Heart right ventricle (tissue), 16 donors: ENCODE results near the gene FAF1. TPM values are rescaled to one million over a fixed set of nuclear protein-coding genes. Genes with fewer than 3 reads are reported as not detected.
A peak's percentile ranks its signal among the peaks of the same experiment; 100 is the strongest.
"Not testable (repeated sequence)": the region's sequence is repeated elsewhere in the genome, so short reads cannot be mapped to it uniquely, and the experiment has no call there.

Experiments
- ATAC-seq, 8 donors: fragments of 200-7000 bp; cut with Tn5 transposase; one replicate each; pipeline ENCODE4 v1.9.1; 2020; ENCODE audit warnings: mild to moderate bottlenecking in 8 of 8, moderate library complexity in 8 of 8, moderate number of reproducible peaks in 1 of 8
- DNase-seq, 2 donors: peaks; one replicate each; pipeline ENCODE4 v3.0.0-alpha.2; 2020
- H3K27ac ChIP-seq, 10 donors: fragments of 200-600 bp; sonication (generic) in 2 of 10; one replicate each; pipeline versions ENCODE4 v1.5.0 to v1.8.0; 2020 to 2022; ENCODE audit warnings: mild to moderate bottlenecking in 3 of 10
- H3K27me3 ChIP-seq, 7 donors: fragments of 200-600 bp; one replicate each; pipeline ENCODE4 v1.8.0; 2021 to 2022; ENCODE audit warnings: mild to moderate bottlenecking in 2 of 7
- H3K36me3 ChIP-seq, 9 donors: fragments of 200-600 bp; sonication (generic) in 1 of 9; one replicate each; pipeline versions ENCODE4 v1.5.0 to v1.8.0; 2020 to 2022; ENCODE audit warnings: mild to moderate bottlenecking in 2 of 9
- H3K4me1 ChIP-seq, 9 donors: fragments of 200-600 bp; sonication (generic) in 1 of 9; one replicate each; pipeline versions ENCODE4 v1.5.0 to v1.8.0; 2020 to 2022; ENCODE audit warnings: mild to moderate bottlenecking in 4 of 9
- H3K4me3 ChIP-seq, 10 donors: fragments of 200-600 bp; sonication (generic) in 2 of 10; one replicate each; pipeline versions ENCODE4 v1.5.0 to v1.8.0; 2020 to 2022; ENCODE audit warnings: mild to moderate bottlenecking in 7 of 10, moderate library complexity in 2 of 10
- H3K9me3 ChIP-seq, 11 donors: fragments of 200-600 bp in 10 of 11; sonication (generic) in 2 of 11; one replicate each; pipeline versions ENCODE4 v1.5.0 to v1.8.0; 2013 to 2022; ENCODE audit warnings: mild to moderate bottlenecking in 2 of 11, control low read depth in 1 of 11, moderate library complexity in 1 of 11
- CTCF ChIP-seq, 9 donors: fragments of 200-600 bp; sonication (generic) in 2 of 9; IDR thresholded peaks; one replicate each; pipeline versions ENCODE4 v1.5.0 to v1.8.0; 2021 to 2022; ENCODE audit warnings: antibody characterized with exemption in 9 of 9, mild to moderate bottlenecking in 5 of 9, moderate library complexity in 1 of 9
- WGBS, 2 donors: extraction: QIAGEN DNeasy Blood & Tissue Kit; methylation state at CpG; one replicate each; pipeline ENCODE4 v1.1.7; 2013; ENCODE audit warnings: inconsistent platforms in 1 of 2; 5-methylcytosine and 5-hydroxymethylcytosine counted together
- intact Hi-C, 10 donors: fragments of 100-400 bp; cut with DNase I; formaldehyde crosslinking; loops; one replicate each; pipeline versions ENCODE4 v1.11.1 to v1.14.2; 2022
- polyA plus RNA-seq, 2 donors: library from polyadenylated mRNA; stranded (reverse); fragments of 200-250 nt; gene quantifications; one replicate each; pipeline ENCODE4 v1.2.3, GENCODE V29; 2013
- total RNA-seq, 10 donors: library from RNA; stranded (reverse); fragmentation: NEBNext Ultra II Directional in 3 of 10; extraction: Animal tissue kit (Norgen Biotek cat#: 25700) in 3 of 10; gene quantifications; one replicate each; pipeline versions ENCODE4 v1.2.1 to v1.2.4, GENCODE V29; 2021 to 2023
- donor health status: Arrhythmogenic right ventricular cardiomyopathy.
- donor health status: ischemic (EF 13 %, LVEDD 7.1; RV severe dilation, severe dysfunction).
- donor health status: healthy with polysubstance abuse.
- donor health status: DM: no; HTN: yes; CAD: no.
- donor health status: DM: no; HTN: no; CAD: no.
- donor health status: ischemic (EF 25% LVEDD 6.9; RV normal size, moderate dysfunction).
- donor health status: ischemic (EF 25% LVEDD 5.7; RV mildly dilated, moderate dysfunction).
- donor health status: healthy.
- donor health status: DM: yes; HTN: yes; CAD: no.
- donor health status: Ischemic cardiomyopathy.
- donor health status: ischemic (EF 35%, LVEDD 5.7; RV mildly dilated, moderate dysfunction).
- donor health status: nonischemic (EF 11% LVEDD 7.7; RV severe dilation, severe dysfunction).
- donor health status: DM: yes; HTN: yes; CAD: no.
- donor health status: PGD.
- donor health status: ischemic (EF 29% LVEDD 5.4; RV normal size, mild dysfunction).
- donor health status: nonischemic (EF 23%, LVEDD 6.1; RV moderate dilation, normal function).

FAF1 gene
- total and polyA plus RNA-seq, 12 donors: 30.9 to 102 (median 88.9) TPM

GRCh38 chr1:50742523-50742922, 217.5 kb downstream of the FAF1 start:
- intact Hi-C loops: no loop called here
- 97% methylated on average over 3 of the region's 3 CpGs for WGBS, 2 donors
- Histone ChIP-seq H3K27me3 (no peaks in the 10 kb centered on the region), H3K4me1 (no peaks in the 10 kb centered on the region), H3K27ac (no peak overlapping the region), H3K36me3 (peaks cover 0 to 53% (median 10%) of the 10 kb centered on the region in 9 donors), H3K4me3 (no peak overlapping the region), H3K9me3 (no peaks in the 10 kb centered on the region)
- no peak for TF ChIP-seq CTCF (IDR thresholded peaks at IDR 0.05)
- no peak for ATAC-seq
- no peak for DNase-seq

DNA sequence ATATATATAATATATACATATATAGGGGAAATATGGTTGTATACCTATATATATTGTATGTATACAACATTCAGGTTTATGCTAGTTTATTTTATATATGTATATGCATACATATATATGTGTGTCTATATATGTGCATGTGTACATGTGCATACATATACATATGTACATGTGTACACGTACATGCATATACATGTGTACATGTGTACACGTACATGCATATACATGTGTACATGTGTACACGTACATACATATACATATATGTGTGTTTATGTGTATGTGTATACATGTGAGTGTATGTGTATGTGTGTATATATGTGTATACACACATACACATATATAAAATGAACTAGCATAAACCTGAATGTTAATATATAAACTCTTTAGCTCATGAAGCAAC, 220.9 kb downstream of the FAF1 start:
- peaks cover 0 to 65% (median 10%) of the 10 kb centered on the region in 9 donors for H3K36me3 ChIP-seq
- DNase-seq: no peak
- intact Hi-C loops: no loop called here
- no peaks in the 10 kb centered on the region for H3K27me3 ChIP-seq
- 87 to 89% methylated on average over 3 of the region's 3 CpGs for WGBS, 2 donors
- H3K27ac ChIP-seq: no peak overlapping the region
- ATAC-seq: no peak
- H3K4me3 ChIP-seq: no peak overlapping the region
- no peaks in the 10 kb centered on the region for H3K9me3 ChIP-seq
- TF ChIP-seq CTCF (IDR thresholded peaks at IDR 0.05): no peak
- H3K4me1 ChIP-seq: no peaks in the 10 kb centered on the region

DNA sequence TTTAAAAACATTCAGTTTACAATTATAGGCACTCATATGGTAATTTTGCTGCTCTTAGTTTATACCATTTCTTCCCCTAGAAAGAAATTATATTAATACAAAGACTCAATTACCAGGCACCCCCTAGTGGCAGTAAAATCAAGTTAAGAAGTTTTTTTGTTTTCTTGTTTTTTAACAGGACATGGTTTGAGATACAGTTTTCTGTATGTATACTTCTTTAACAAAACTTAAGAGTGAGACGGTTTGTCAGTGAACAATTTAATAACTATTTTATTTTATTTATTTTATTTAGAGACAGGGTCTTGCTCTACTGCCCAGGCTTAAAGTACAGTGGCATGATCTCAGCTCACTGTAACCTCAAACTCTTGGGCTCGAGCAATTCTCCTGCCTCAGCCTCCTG, 224.6 kb downstream of the FAF1 start:
- H3K36me3 ChIP-seq: peaks cover 0 to 36% (median 0%) of the 10 kb centered on the region in 9 donors
- no peak overlapping the region for H3K4me3 ChIP-seq
- intact Hi-C loops: no loop called here
- no peak for DNase-seq
- H3K27me3 ChIP-seq: no peaks in the 10 kb centered on the region
- WGBS, 2 donors: 81 to 84% methylated on average over 2 of the region's 2 CpGs
- H3K9me3 ChIP-seq: no peaks in the 10 kb centered on the region
- H3K27ac ChIP-seq: no peak overlapping the region
- peak in 8 of 9 donors; percentile 13 to 55 (median 39) for TF ChIP-seq CTCF (IDR thresholded peaks at IDR 0.05)
- H3K4me1 ChIP-seq: peaks cover 0 to 20% (median 0%) of the 10 kb centered on the region in 9 donors
- no peak for ATAC-seq

- 96% methylated on average over 4 of the region's 4 CpGs for WGBS, 2 donors
- DNase-seq, H3K27me3 ChIP-seq, H3K9me3 ChIP-seq, ATAC-seq, H3K4me3 ChIP-seq, intact Hi-C loops, H3K27ac ChIP-seq: not testable (repeated sequence)
- Histone ChIP-seq H3K36me3 (peaks cover 0 to 21% (median 0%) of the 10 kb centered on the region in 9 donors), H3K4me1 (peaks cover 0 to 20% (median 0%) of the 10 kb centered on the region in 9 donors)
These were observed 232.5 kb downstream of the FAF1 start for GRCh38 chr1:50727578-50727977.

DNA sequence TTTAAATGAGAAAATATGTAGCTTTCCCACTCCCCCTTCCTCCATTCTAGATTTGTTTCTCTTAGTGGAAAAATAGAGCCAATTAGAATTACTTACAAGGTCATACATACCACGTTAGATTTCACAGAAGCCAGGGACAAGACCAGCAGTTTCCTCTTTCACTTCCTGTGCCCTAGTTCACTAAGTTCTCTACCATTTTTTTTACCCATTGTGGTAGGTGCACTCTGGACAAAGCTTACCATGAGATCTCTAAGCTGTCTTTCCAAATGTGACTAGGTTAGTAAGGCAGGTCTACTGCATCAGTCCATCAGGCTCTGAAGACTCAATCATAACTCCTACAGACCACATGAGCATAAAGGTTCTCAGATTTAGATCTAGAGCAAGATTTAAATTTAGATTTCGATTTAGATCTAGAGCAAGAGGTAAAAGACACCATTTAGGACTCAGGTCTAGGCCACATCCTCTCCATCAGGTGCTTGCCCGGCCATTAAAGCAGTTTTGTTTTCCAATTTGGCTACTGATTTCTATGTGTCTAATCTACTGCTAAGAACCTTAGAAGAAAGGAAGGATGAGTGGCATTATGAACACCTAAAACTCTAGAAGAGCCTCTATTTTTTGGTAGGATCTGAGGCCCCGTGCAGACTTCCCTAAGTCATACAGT, 235.3 kb downstream of the FAF1 start:
- intact Hi-C loops: no loop called here
- WGBS, 2 donors: 83 to 91% methylated on average over 4 of the region's 4 CpGs

More for the DNA sequence above, 235.3 kb downstream of the FAF1 start:
- Histone ChIP-seq H3K9me3 (no peaks in the 10 kb centered on the region), H3K4me3 (no peak overlapping the region), H3K4me1 (peaks cover 0 to 15% (median 0%) of the 10 kb centered on the region in 9 donors), H3K27ac (peak overlapping the region in 1 of 10 donors; percentile 40), H3K36me3 (peaks cover 0 to 26% (median 0%) of the 10 kb centered on the region in 9 donors), H3K27me3 (no peaks in the 10 kb centered on the region)
- no peak for TF ChIP-seq CTCF (IDR thresholded peaks at IDR 0.05)
- peak in 1 of 8 donors; percentile 33 for ATAC-seq
- no peak for DNase-seq
